Testis (tissue), 3 donors: Measurements from ENCODE around the gene RASA2. TPM values are rescaled to one million over a fixed set of nuclear protein-coding genes. Genes with fewer than 3 reads are reported as not detected.

Experiments
- DNase-seq: peaks from one replicate; pipeline ENCODE4 v3.0.0-alpha.2; 2019
- H3K27ac ChIP-seq, 2 donors: fragments of 200-600 bp; sonication (generic); one replicate each; pipeline ENCODE4 v1.5.1; 2019
- H3K27me3 ChIP-seq: fragments of 200-600 bp; sonication (generic); one replicate; pipeline ENCODE4 v1.5.1; 2019
- H3K36me3 ChIP-seq: fragments of 200-600 bp; sonication (generic); one replicate; pipeline ENCODE4 v1.5.1; 2017; ENCODE audit warnings: low read depth; ENCODE audit errors: missing control alignments
- H3K4me1 ChIP-seq: fragments of 200-600 bp; sonication (generic); one replicate; pipeline ENCODE4 v1.5.1; 2019
- H3K4me3 ChIP-seq, 2 donors: fragments of 200-600 bp; sonication (generic); one replicate each; pipeline ENCODE4 v1.5.1; 2017 to 2019
- H3K9me3 ChIP-seq: fragments of 200-600 bp; sonication (generic); one replicate; pipeline ENCODE4 v1.5.1; 2017
- POLR2A ChIP-seq: fragments of 450-650 bp; IDR thresholded peaks from one replicate; pipeline ENCODE4 v1.6.1; 2017; ENCODE audit warnings: antibody characterized with exemption, mild to moderate bottlenecking, moderate library complexity
- WGBS, 2 donors: methylation state at CpG; one replicate each; pipeline ENCODE4 v1.1.5; 2018; 5-methylcytosine and 5-hydroxymethylcytosine counted together
- intact Hi-C: fragments of 100-400 bp; cut with DNase I; formaldehyde crosslinking; loops from one replicate; pipeline ENCODE4 v1.15.1; 2023; ENCODE audit warnings: low total_unique reads
- polyA plus RNA-seq: library from polyadenylated mRNA; stranded (reverse); fragments of 350-450 nt; fragmentation: Illumina TruSeq; extraction: RNeasy Lipid Tissue Mini Kit (QIAGEN cat#74804); gene quantifications from one replicate; pipeline ENCODE4 v1.2.3, GENCODE V29; 2014; ENCODE audit warnings: low read depth, low replicate concordance; ENCODE audit not compliant: insufficient read depth
- total RNA-seq, 2 donors: library from RNA; depleted of rRNA; stranded (reverse); fragments of >200 nt; gene quantifications; one replicate each; pipeline ENCODE4 v1.2.3, GENCODE V29; 2016
- TF ChIP-seq, protein P1 (sequence below), 3 experiments: fragments of 450-650 bp in 2 of 3; fragments of 200-600 bp in 1 of 3; sonication (generic) in 1 of 3; IDR thresholded peaks; one replicate each; pipeline ENCODE4 v1.5.1; 2016 to 2019; ENCODE audit warnings: antibody characterized with exemption in 3 of 3, mild to moderate bottlenecking in 2 of 3, moderate library complexity in 1 of 3

RASA2 gene
- total and polyA plus RNA-seq, 3 donors from 2014 or later: 16.2 to 18.3 (median 18.2) TPM

DNA sequence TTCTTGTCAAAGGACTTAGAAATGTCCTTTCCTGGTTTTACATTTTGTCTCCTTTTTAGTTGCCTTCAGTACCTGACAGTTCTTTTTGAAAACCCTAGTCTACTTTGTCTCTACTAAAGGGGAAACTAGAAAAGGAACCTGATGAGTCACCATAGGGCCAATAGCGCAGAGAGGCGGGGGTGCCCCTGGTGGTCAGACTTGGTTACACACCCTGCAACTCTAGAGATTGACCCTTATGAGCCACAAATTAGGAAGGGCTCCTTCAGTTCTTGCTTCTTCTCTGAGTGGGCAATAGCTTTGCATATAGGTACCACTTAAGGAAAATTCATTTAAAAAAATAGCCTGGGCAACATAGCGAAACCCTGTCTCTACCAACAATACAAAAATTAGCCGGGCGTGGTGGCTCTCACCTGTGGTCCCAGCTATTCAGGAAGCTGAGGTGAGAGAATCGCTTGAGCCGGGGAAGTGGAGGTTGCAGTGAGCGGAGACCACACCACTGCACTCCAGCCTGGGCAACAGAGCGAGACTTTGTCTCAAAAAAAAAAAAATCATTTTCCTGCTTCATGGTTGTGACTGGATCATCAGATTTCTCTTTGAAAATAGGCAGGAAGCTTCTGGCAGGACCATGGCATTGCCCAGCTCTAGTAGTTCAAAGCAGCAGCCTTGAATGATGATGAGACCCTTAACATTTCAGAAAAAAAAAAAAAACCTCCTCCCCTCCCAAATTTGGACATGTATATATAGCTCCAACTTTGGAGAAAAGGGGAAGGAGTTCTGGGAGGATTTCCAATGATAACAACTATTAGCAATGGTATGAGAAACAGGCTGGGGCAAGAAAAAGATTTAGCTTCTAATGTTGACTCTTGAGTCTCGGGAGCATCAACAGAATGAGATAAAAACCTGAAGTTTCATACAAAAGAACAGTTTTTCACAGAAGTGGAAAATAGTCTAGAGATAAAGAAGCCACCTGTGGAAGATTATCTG, 45.2 kb upstream of the RASA2 start:
- WGBS, 2 donors: 78 to 79% methylated on average over 10 of the region's 10 CpGs
- Histone ChIP-seq H3K4me1 (peaks cover 26% of the 10 kb centered on the region), H3K9me3 (no peaks in the 10 kb centered on the region), H3K4me3 (no peak overlapping the region), H3K27ac (peak overlapping the region; percentile 56 to 90), H3K36me3 (no peaks in the 10 kb centered on the region), H3K27me3 (no peaks in the 10 kb centered on the region)
- TF ChIP-seq, protein P1, sequence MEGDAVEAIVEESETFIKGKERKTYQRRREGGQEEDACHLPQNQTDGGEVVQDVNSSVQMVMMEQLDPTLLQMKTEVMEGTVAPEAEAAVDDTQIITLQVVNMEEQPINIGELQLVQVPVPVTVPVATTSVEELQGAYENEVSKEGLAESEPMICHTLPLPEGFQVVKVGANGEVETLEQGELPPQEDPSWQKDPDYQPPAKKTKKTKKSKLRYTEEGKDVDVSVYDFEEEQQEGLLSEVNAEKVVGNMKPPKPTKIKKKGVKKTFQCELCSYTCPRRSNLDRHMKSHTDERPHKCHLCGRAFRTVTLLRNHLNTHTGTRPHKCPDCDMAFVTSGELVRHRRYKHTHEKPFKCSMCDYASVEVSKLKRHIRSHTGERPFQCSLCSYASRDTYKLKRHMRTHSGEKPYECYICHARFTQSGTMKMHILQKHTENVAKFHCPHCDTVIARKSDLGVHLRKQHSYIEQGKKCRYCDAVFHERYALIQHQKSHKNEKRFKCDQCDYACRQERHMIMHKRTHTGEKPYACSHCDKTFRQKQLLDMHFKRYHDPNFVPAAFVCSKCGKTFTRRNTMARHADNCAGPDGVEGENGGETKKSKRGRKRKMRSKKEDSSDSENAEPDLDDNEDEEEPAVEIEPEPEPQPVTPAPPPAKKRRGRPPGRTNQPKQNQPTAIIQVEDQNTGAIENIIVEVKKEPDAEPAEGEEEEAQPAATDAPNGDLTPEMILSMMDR (IDR thresholded peaks at IDR 0.05): peak; percentile 64 to 82 (median 81)
- no peak for TF ChIP-seq POLR2A
- intact Hi-C loops: loop anchor here (5.0 kb wide), 1 partner anchor 74 kb away; the partner anchor contains the start of gene ZBTB38
- peak; percentile 58 for DNase-seq

DNA sequence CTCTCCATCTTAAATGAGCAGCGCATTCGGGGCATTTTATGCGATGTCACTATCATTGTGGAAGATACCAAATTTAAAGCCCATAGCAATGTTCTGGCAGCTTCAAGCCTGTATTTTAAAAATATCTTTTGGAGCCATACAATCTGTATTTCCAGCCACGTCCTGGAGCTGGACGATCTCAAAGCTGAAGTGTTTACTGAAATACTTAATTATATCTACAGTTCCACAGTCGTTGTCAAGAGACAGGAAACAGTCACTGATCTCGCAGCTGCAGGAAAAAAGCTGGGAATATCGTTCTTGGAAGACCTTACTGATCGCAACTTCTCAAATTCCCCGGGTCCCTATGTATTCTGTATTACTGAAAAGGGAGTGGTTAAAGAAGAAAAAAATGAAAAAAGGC, 44.4 kb upstream of the RASA2 start:
- no peak for TF ChIP-seq POLR2A
- TF ChIP-seq, protein P1 (IDR thresholded peaks at IDR 0.05): no peak
- 48 to 61% methylated on average over 10 of the region's 10 CpGs for WGBS, 2 donors
- Histone ChIP-seq H3K27ac (peak overlapping the region; percentile 56 to 90), H3K27me3 (no peaks in the 10 kb centered on the region), H3K9me3 (no peaks in the 10 kb centered on the region), H3K4me3 (no peak overlapping the region), H3K4me1 (peaks cover 26% of the 10 kb centered on the region), H3K36me3 (no peaks in the 10 kb centered on the region)
- no peak for DNase-seq
- intact Hi-C loops: loop anchor here (5.0 kb wide), 1 partner anchor 75 kb away; the partner anchor contains the start of gene ZBTB38

DNA sequence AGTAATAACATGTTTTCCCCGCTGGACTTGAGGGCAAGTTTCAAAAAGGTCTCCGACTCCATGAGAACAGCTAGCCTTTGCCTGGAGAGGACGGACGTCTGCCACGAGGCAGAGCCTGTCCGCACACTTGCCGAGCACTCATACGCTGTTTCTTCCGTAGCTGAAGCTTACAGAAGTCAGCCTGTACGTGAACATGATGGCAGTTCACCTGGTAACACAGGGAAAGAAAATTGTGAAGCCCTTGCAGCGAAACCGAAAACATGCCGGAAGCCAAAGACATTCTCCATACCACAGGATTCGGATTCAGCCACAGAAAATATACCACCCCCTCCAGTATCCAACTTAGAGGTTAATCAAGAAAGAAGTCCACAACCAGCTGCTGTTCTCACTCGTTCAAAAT, 43.9 kb upstream of the RASA2 start:
- H3K4me3 ChIP-seq: no peak overlapping the region
- 64 to 65% methylated on average over 15 of the region's 15 CpGs for WGBS, 2 donors
- no peak for DNase-seq

DNA sequence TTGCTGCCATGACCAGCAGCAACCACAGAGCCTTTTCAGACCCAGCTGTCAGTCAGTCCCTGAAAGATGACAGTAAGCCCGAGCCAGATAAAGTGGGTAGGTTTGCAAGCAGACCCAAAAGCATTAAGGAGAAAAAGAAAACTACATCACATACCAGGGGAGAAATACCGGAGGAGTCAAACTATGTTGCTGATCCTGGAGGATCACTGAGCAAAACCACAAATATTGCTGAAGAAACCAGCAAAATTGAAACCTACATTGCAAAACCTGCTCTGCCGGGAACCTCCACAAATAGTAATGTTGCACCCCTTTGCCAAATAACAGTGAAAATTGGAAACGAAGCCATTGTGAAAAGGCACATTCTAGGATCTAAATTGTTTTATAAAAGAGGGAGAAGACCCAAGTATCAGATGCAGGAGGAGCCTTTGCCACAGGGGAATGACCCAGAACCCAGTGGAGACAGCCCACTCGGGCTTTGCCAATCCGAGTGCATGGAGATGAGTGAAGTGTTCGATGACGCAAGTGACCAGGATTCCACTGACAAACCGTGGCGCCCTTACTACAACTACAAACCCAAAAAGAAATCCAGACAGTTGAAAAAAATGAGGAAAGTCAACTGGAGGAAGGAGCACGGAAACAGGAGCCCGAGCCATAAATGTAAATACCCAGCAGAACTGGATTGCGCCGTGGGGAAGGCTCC, 42.1 kb upstream of the RASA2 start:
- H3K4me3 ChIP-seq: no peak overlapping the region
- no peaks in the 10 kb centered on the region for H3K36me3 ChIP-seq
- H3K27ac ChIP-seq: no peak overlapping the region
- H3K9me3 ChIP-seq: no peaks in the 10 kb centered on the region
- H3K4me1 ChIP-seq: peaks cover 18% of the 10 kb centered on the region
- intact Hi-C loops: loop anchor here (5.0 kb wide), 1 partner anchor 77 kb away; the partner anchor contains the start of gene ZBTB38
- 93 to 97% methylated on average over 14 of the region's 14 CpGs for WGBS, 2 donors
- DNase-seq: no peak
- no peak for TF ChIP-seq POLR2A
- TF ChIP-seq, protein P1 (IDR thresholded peaks at IDR 0.05): no peak
- no peaks in the 10 kb centered on the region for H3K27me3 ChIP-seq

More for the DNA sequence above, 43.9 kb upstream of the RASA2 start:
- no peaks in the 10 kb centered on the region for H3K36me3 ChIP-seq
- intact Hi-C loops: loop anchor here (5.0 kb wide), 1 partner anchor 76 kb away; the partner anchor contains the start of gene ZBTB38
- H3K4me1 ChIP-seq: peaks cover 26% of the 10 kb centered on the region
- no peaks in the 10 kb centered on the region for H3K9me3 ChIP-seq
- TF ChIP-seq, protein P1 (IDR thresholded peaks at IDR 0.05): no peak
- TF ChIP-seq POLR2A: no peak
- H3K27ac ChIP-seq: peak overlapping the region; percentile 48 to 90
- no peaks in the 10 kb centered on the region for H3K27me3 ChIP-seq
